Adrenal gland (tissue), 5 donors: ENCODE measurements around the gene GALNT11.

Experiments used
- CTCF ChIP-seq, 6 experiments: fragments of 450-650 bp in 4 of 6; fragments of 200-600 bp in 2 of 6; sonication (generic) in 1 of 6; IDR thresholded peaks; 1 replicate in 5 of 6; 2 replicates in 1 of 6; pipeline versions ENCODE4 v1.5.1 to v1.8.0; 2016 to 2021; ENCODE audit warnings: antibody characterized with exemption in 6 of 6, mild to moderate bottlenecking in 2 of 6, moderate library complexity in 1 of 6
- POLR2A ChIP-seq, 2 donors: fragments of 450-650 bp; IDR thresholded peaks; one replicate each; pipeline ENCODE4 v1.6.1; 2017; ENCODE audit warnings: antibody characterized with exemption in 2 of 2, mild to moderate bottlenecking in 2 of 2, moderate library complexity in 1 of 2
- donor health status: DM: no; HTN: no; CAD: no.

DNA sequence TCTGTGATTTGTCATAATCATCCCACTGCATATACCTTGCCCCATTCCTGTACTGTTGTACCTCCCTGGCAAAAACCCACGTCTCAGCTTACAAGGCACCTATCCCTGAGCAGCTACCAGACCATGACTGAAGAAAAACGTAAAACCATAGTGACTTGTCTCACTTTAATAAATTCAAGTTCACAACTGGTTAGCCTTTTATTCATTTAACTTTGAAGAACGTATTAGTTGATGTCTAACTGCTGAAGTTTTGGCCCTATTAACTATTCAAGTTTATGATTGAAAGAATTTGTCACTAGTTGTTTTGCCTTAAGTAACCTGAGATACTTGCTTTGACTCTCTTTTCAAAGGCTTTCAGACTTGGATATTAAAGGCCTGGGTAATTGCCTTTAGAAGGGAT is 59.7 kb downstream of the GALNT11 start:
- TF ChIP-seq CTCF (IDR thresholded peaks at IDR 0.05) (no peak), POLR2A (IDR thresholded peaks at IDR 0.05) (no peak)
